HG02885 (cell line): ENCODE results near the gene CHD5.

Experiments used
- ATAC-seq: cut with Tn5 transposase; IDR thresholded peaks from one replicate; pipeline ENCODE4 v1.9.1; 2021; ENCODE audit warnings: mild to moderate bottlenecking; ENCODE audit not compliant: unreplicated experiment, poor library complexity

CHD5 gene

DNA sequence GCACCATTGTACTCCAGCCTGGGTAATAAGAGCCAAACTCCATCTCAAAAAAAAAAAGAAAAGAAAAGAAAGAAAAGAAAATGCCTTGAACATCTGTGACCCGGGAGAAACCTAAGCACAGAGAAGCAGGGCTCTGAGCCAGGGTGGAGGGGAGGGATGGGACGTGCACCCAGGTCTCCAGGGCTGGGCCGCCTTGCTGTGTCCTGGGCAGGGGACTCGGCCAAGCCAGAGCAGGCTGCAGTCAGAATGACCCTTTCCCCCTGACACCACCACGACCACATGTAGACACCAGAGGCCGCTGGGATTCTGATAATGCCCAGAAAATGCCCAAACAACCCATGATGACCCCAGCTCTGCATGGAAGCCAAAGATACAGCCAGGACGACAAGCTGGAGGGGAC lies 17.8 kb downstream of the CHD5 start:
- ATAC-seq = no peak

DNA sequence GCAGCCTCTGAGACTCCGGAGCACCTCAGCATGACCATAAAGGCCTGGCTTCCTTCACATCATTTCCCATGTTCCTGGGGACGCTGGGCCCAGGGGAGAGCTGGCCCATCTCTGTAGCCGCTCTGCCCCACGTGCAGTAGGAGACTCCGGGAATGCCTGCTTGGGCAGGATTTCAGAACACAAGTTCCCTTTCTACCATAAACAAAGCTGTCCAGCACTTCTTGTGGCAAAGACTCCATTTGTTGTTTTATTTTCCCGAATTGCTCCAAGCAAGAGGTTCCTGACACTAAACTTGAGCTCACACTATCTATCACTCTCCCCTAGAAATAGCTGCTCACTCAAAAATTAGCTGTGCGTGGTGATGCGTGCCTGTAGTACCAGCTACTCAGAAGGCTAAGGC lies 21.9 kb downstream of the CHD5 start:
- ATAC-seq = no peak

DNA sequence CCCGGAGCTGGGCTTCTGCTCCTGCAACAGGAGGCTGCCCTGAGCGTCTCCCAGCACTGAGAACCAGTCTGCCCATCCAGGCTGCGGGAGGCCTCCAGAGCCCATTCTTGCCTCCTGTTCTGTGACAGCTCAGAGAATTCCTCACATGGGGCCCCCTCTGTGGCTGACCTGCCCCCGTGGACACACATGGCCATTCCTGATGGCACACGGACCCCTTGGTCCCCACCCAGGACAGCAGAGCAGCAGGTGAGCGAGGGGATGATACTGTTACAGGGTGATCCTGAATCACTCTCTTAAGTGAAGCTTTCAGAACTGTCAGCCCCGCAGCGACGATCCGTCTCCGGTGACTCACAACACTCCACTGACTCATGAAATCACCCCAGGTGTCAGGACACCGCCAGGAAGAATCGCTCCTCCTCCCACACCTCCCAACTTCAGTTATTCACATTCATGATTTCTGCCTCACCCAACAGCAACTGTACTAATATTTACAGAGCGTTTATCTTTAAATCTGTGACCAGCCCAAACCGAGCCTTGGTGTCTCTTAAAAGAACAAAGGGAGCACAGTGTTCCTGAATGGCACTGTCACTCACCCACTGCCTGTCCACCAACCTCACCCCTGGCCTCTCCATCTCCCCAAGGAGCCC lies 22.5 kb downstream of the CHD5 start:
- no peak for ATAC-seq

DNA sequence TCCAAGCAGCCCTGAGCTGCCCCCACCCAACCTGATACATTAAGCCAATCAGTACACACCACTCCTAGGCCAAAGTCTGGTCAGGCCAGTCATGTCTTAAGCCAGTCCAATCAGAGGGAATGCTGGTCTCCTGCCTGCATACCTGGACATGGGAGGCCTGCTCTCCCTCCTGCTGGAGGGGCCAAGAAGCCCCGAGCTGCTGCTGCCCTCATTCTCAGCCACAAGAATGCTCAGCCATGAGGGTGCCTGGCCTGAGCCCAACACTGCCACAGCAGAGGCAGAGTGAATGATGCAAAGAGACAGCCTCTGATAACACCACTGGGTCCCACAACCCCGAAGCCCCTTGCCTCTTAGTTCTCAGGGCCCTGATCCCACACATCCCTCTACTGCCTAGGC lies 23.0 kb downstream of the CHD5 start:
- ATAC-seq = no peak

DNA sequence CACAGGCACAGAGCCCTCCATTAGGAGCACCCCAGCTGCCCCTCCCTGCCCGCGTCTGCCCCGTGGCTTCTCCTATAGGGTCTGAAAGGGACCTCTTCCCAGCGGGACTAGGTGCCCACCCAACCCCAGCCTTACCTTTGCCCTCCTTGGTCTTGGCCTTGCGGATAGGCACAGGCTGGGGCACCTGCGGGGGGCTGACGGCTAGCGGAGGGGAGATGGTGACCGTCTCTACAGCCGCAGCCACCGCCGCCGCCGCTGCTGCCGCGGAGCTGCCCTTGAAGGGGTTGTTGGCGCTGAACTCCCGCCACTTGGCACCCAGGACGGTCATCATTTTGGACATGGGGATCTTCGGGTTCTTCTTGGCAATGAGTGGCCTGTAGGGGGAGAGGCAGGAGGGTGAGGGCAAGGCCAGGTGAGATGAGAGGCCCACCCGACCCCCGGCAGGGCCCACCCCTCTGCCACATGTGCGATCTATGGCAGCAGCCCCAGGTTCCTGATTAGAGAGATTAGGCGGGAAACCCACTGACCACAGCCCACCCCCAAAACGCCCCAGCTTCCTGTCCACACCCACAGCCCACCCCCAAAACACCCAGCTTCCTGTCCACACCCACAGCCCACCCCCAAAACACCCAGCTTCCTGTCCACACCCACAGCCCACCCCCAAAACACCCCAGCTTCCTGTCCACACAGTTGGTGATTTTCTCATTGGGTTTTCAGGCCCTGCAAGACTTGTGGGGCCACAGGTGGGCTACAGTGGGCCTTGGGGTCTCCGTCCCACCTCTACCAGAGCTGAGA lies 25.4 kb downstream of the CHD5 start:
- no peak for ATAC-seq

DNA sequence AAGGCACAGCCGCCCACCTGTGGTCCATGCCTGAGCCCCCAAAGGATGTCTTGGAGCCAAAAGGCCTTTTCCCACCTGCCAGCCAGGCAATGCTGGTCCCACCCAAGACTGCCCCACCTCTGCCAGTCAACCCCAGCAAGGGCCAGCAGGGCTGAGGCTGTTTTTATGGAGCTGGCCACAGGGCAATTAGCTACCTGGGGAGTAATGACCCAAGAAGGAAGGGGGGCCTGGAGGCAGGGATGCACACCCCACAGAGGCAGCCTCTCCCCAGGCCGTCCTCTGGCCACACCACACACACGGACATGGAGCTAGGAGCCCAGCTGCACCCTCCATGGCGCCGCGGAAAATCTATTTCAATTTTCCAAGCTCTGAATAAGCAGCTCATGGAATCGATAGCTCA lies 27.2 kb downstream of the CHD5 start:
- ATAC-seq = no peak

DNA sequence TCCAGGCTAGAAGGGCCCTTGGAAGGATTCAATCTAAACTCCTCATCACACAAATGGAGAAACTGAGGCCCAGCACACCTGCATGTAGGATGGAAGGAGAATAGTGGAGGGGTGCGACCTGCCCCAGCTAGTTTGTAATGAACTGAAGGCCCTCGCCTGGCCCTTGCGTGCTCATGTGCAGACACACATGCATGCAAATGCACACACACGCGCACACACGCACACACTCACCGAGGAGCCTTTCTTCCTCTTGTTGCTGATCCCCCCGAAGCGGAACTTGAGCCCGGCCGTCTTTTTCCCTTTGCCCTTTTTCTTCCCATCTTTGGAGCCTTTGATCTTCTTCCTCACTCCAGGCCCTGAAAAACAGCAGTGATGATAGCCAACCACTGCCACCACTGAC lies 27.9 kb downstream of the CHD5 start:
- ATAC-seq = no peak

DNA sequence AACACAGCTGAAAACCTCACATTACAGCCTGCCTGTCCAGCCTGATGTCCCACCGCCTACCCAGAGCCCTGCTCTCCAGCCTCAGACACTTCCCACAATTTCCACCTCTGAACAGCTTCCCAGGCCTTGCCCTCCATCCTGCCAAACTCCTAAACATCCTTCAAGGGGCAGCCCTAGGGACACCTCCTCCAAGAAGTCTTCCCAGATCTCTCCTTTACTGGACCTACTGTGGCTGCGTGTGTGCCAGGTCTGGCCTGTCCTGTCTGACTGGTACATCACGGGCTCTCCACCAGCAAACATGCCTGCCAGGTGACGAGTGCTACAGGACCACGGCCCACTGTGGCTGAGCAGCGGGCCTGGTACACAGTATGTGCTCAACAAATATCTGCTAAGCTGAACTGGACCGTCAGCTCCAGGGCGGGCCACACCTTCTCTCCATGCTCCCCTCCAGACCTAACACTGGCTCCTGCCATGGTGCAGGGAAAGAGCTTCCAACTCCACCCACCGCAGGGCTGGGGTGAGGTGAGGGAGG lies 28.8 kb downstream of the CHD5 start:
- ATAC-seq = no peak

DNA sequence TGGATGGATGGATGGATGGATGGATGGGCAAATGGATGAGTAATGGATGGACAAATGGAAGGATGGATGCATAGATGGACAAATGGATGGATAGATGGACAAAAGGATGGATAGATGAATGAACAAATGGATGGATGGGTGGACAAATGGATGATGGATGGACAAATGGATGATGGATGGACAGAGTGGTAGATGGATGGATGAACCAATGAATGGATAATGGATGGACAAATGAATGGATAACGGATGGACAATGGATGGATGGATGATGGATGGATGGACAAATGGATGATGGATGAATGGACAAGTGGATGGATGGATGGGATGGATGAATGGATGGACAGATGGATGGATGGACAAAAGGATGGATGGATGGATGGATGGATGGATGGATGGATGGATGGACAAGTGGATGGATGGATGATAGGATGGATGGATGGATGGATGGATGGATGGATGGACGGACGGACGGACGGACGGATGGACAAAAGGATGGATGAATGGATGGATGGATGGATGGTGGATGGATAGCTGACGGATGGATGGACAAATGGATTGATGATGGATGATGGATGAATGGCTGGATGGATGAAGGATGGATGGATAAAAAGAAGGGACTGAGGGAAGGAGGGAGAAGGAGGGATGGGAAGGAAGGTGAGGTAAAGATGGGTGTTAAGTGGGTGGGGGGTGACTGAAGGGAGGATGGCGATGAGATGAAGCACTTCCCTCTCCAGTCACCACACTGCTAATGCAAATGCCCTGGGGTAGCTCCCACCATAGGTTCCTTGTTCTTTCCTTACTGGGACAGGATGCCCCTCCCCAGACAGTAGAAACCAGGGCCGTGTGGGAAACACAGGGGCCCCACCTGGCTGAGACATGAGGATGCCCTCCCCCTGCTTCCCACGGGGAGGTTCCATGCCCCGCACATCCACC lies 29.8 kb downstream of the CHD5 start:
- ATAC-seq = no peak

DNA sequence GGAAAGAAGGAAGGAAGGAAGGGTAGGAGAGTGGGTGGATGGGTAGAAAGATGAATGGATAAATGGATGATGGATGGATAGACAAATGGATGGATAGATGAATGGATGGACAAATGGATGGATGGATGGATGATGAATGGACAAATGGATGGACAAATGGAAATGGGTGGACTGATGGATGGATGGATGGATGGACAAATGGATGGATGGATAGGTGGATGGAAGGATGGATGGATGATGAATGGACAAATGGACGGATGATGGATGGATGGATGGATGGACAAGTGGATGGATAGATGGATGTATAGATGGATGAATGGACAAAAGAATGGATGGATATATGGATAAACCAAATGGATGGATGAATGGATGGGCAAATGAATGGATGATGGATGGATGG lies 30.5 kb downstream of the CHD5 start:
- no peak for ATAC-seq

DNA sequence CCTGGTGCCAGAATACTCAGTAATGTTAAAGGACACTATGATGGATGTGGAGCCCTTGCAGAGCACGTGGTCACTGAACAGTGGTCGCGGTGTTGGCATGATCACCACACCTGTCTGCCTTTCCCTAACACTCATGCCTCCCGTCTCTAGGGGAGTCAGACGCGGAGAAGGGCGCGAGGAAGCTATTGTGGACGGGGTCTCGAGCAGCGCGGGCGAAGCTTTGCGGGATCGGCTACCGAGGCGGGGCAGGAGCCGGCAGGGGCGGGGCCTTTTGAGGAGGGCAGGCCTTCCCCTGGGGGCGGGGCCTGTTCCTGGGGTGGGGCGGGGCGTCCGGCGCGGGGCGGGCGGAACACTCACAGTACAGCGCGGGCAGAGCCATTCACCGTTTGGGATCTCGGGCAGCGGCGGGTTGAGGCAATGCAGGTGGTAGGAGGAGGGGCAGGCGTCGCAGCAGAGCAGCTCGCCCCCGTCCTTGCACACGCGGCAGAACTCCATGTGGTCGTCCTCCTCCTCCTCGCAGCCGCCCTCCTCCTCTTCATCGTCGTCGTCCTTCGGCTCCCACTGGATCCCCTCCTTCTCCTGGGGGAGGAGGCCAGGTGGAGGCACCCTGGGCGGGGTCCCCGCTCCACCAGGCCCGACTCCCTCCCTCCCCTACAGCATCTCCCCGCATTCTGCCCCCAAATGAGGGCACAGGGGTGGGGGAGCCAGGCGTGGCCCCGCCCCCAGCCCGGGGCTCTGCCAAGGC lies 31.5 kb downstream of the CHD5 start:
- no peak for ATAC-seq

DNA sequence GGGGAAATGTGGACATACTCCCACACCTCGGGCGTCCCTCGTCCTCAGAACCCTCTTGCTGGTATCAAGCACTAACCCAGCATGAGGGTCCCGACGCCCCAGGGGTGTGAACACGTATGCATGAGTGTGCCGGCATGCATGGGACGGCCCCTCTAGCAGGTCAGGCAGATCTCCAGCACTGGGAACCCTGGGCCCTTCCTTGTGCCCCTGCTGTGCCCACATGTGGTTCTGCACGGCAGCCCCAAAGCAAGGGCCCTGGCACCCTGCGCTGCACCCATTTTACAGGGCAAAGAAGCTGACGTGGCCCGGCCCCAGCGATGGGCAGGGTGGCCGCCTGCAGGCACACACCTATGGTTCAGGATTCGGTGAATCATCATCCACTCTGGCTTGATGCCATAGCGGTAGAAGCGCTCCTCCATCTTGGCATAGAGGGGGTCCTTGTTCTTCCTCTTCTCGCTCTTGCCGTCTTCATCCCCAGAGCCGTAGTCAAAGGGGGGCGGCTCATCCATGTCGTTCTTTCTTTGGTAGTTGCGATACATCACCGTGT lies 34.2 kb downstream of the CHD5 start:
- no peak for ATAC-seq

DNA sequence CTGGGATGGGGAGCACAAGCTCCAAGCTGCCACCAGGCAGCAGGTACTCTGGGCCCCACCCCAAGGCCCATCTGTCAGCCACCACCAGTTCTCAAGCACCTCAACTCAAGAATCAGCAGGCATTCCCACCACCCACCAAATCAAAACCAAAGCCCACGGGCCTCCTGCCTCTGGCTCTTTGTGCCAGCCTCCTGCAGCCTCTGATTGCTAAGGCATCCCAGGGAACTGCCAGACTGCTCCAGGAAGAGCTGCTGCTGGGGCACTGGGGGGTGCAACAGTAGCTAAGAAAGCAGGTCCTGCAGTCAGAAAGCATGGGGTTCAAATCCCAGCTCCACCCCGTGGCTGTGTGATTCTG lies 34.7 kb downstream of the CHD5 start:
- ATAC-seq = no peak

DNA sequence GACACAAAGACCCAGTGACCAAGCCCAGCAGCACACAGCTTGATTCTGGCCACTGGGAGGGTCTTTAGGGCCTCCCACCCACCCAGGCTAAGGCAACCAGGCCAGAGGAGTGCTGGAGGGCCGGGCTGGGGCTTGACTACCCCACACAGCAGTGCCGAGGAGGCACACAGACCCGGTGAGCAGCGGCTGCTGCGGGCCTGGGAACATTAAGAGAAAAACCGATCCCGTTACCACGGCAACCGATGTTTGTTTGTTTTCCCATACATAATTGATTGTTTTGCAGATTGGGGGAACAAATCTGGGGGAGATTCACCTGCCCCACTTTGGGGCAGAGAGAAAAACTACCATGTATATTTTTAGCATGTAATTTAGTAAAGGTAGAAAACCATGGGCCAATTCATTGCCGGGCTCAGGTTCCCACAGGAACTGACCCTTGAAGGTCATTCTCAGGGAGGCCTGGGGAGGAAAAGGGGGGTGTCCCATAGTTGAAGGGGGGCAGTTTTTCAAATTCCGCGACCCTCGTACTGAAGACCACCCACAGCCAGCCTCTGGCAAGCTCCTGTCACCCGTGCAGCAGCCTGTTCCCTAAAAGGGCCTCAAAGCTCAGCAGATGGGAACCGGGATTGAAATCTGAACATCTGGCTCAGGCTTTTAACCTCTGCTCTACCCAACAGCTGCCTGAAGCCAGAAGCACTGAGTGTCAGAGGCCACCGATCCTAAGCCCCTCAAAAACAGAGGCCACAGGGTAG lies 35.3 kb downstream of the CHD5 start:
- ATAC-seq = no peak

DNA sequence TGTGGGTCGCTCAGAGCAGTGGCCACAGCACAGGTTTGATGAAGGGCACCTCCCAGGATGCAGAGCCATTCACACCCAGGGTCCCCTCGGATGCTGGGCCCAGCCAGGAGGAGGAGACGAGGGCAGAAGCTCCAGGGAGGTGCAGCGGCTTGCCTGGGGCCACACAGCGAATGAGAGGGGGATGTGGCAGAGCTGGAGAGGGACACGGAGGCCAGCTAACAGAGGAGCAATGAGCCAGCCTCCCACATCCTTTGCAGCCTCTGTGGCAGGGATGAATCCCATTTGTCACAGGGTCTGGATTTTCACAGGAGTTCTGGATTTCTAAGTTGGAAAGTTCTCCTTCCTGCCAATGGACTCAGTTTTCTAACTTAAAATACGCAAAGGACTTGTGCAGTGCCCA lies 35.9 kb downstream of the CHD5 start:
- ATAC-seq = no peak

DNA sequence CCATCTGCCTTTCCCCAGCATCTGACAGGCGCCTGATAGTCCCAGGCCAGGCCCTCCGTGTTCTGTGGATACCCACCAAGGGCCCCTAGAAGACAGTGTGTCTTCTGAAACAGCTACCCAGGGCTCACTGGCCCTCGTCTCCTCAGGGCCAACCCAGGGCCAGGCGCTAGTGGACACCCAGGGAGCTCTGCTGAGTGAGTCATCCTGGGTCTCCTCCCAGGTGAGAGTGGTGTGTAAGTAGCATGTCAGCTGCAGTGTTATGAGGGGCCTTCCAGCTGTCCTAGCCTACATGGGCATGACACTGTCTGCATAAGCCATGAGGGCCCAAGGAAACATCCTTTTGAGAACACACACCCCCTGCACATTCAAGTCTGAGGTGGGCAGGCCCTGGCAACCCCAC lies 36.7 kb downstream of the CHD5 start:
- ATAC-seq = no peak

DNA sequence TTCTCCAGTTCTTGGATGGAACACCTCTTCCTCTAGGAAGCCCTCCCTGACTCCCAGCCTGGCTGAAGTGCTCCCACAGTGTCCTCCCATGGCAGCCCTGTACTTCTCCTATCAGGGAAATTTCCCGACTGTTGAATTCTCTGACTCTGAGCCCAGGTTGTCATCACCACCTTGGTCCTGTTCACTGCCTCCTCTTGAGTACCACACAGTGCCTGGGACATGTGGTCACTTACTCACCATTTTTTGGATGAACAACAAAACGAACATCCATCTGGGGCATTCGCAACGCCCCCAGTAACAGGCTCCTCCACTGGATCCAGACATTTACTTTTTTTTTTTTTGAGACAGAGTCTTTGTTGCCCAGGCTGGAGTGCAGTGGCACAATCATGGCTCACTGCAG lies 37.4 kb downstream of the CHD5 start:
- no peak for ATAC-seq

DNA sequence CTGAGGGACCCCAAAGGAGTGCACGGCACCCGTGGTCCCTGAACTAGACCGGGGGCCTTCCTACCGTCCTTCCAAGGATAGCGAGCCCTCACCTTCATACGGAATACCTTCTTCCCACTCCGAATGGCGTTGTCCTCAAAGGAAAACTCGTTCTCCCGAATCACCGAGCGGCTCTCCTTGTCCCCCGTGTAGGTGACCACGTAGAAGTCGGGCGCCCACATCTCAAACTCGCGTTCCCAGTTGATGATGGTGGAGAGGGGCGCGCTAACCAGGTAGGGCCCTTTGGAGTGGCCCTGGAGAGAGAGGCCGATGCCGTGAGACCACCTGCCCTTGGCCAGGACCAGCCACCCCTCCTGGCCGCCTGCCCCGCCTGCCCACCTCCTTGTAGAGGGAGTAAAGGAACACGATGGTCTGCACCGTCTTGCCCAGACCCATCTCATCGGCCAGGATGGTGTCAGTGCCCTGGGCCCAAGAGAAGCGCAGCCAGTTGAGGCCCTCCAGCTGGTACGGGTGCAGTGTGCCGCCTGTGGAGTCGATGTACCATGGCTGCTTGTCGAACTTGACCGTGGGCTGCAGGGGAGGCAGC lies 38.0 kb downstream of the CHD5 start:
- ATAC-seq = no peak

DNA sequence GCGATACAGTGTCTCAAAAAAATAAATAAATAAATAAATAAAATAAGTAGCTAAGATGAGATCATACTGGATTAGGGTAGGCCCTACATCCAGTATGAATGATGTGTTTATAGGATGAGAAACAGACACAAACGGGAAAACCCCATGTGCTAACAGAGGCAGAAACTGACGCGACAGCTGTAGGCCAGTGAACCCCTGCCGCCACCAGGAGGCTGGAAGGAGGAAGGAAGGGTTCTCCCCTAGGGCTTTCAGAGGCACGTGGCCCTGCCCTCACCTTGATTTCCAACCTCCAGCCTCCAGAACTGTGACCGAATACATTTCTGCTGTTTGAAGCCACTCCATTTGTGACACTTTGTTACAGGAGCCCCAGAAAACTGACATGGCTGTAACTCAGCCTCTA lies 38.5 kb downstream of the CHD5 start:
- ATAC-seq = no peak
